Measurements from ENCODE around the gene DIPK2A.

GRCh38 chr3:143998266-143998665, 26.6 kb downstream of the DIPK2A start:
- TF ChIP-seq CTCF (tag by site-specific recombination; IDR thresholded peaks at IDR 0.05) (no peak), YY1 (tag by site-specific recombination; IDR thresholded peaks at IDR 0.05) (no peak), ZNF274 (IDR thresholded peaks at IDR 0.05; ENCODE audit: low read length) (no peak), ZNF274 (tag by site-specific recombination; IDR thresholded peaks at IDR 0.05; ENCODE audit: borderline replicate concordance) (no peak), ZNF704 (tag by site-specific recombination; IDR thresholded peaks at IDR 0.05) (no peak), EGR2 (tag by site-specific recombination; IDR thresholded peaks at IDR 0.05; ENCODE audit: low read depth) (no peak)
